Cardiac fibroblast (primary cell): ENCODE measurements around the gene SUN2.

Experiments used
- DNase-seq, 2 donors: peaks; one replicate each; pipeline versions ENCODE4 v3.0.0 to v3.0.0-alpha.2; 2010; ENCODE audit warnings: low read depth in 2 of 2
- H3K4me3 ChIP-seq, 2 donors: replicated peaks in 1 of 2; 1 replicate in 1 of 2; 2 replicates in 1 of 2; pipeline ENCODE4 v1.5.1; 2011; ENCODE audit warnings: low read depth in 2 of 2, low read length in 2 of 2, mild to moderate bottlenecking in 2 of 2, moderate library complexity in 1 of 2
- TF ChIP-seq, protein P1 (sequence below): IDR thresholded peaks from one replicate; pipeline ENCODE4 v1.5.1; 2011; ENCODE audit warnings: low read depth, mild to moderate bottlenecking, low read length, inconsistent platforms

Gene SUN2

DNA sequence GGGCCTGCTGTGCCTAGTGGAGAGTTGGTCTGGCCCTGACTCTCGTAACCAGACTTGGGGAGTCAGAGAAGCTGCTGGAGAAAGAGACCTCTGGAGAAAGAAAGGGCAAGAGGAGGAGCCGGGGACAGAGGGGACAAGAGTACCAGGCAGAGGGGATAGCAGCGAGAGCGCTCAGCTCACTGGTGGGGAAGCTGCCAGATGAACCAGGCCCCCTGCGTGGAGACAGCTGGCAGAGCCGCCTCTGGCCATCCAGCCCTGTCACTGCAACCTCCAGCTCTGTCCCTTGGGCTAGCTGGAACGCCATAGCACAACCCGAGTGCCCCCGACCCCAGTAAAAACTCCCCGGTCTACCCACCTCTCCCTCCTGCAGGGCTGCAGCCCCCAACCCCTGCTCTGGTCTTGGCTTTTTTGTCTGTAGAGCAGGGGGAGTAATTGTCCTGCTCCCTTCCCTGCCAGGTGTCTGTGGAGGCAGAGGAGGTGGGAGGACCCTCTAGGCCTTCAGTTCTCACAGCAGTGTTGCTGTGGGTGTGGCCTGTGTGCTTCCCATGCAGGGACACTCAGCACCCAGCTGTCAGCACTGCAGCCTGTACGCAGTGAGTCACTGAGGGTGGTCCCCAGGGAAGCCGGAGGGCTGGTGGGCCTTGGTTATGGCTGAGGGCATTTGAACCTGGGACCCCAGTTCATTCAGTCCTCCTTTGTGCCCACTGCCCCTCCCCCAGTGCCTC is 4.8 kb upstream of the SUN2 start:
- DNase-seq = peak; percentile 54 to 72
- H3K4me3 ChIP-seq = no peak overlapping the region
- TF ChIP-seq, protein P1, sequence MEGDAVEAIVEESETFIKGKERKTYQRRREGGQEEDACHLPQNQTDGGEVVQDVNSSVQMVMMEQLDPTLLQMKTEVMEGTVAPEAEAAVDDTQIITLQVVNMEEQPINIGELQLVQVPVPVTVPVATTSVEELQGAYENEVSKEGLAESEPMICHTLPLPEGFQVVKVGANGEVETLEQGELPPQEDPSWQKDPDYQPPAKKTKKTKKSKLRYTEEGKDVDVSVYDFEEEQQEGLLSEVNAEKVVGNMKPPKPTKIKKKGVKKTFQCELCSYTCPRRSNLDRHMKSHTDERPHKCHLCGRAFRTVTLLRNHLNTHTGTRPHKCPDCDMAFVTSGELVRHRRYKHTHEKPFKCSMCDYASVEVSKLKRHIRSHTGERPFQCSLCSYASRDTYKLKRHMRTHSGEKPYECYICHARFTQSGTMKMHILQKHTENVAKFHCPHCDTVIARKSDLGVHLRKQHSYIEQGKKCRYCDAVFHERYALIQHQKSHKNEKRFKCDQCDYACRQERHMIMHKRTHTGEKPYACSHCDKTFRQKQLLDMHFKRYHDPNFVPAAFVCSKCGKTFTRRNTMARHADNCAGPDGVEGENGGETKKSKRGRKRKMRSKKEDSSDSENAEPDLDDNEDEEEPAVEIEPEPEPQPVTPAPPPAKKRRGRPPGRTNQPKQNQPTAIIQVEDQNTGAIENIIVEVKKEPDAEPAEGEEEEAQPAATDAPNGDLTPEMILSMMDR = no peak

DNA sequence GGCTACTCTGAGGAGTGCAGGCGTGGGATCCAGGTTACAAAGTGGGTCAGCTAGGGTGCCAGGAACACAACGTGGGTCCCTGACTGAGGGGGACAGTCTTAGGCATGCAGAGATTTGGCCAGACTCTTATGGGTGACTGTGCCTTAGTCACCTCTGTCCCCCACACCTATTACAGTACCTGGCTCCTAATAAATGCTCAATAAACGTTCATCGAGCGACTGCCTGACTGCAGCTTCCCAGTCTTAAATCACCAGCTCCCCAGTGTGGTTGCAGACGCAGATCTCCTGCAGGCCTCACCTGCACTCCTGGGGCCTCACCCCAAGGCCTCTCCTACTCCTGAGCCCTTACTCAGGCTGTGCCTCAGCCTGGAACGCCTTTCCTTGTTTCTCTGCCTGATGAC is 3.2 kb upstream of the SUN2 start:
- no peak overlapping the region for H3K4me3 ChIP-seq
- no peak for DNase-seq
- TF ChIP-seq, protein P1 = no peak

DNA sequence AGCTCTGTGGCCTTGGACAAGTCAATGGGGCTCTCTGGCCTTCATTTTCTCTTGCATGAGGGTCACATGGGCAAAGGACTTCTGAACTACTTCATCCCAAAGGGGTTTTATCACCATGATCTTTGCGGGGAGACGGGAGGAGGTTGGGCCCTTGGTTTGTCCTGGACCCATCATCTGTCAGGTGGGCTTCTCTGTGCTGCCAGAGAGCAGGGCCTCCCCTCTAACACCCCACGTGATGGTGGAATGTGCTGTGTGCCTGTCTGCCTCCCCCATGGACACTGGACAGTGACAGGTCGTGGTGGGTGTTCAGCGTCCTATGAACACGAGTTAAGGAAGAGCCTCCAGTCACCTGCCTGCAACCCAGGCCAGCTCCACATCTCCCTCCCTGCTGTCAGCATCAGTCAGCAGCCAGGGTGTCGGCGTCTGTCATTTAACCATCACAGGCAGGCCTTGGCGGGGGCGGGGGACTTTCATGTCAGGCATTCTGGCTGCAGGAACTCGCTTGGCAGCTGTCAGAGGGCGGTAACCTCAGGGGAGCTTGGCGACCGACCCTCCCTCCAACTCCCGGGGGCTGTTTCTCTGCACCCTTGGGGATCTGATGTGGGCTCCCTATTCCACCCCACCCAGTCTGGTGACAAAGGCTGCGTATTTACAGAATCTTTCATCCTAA is 2.6 kb upstream of the SUN2 start:
- DNase-seq = no peak
- TF ChIP-seq, protein P1 = no peak
- no peak overlapping the region for H3K4me3 ChIP-seq

DNA sequence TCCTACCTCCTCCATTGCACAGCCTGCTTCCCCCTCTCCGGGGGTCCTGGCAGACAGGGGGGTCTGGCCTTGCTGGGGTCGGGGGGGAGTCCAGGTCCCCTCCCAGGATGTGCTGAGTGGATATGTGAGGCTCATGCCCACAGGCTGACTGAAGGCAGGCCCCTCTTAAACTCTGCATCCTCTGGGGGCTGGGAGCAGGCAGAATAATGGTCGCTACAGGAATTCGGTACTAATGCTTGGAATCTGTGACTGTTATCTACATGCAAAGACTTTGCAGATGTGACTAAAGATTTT is 1.6 kb upstream of the SUN2 start:
- no peak for DNase-seq
- no peak overlapping the region for H3K4me3 ChIP-seq
- TF ChIP-seq, protein P1 = no peak

DNA sequence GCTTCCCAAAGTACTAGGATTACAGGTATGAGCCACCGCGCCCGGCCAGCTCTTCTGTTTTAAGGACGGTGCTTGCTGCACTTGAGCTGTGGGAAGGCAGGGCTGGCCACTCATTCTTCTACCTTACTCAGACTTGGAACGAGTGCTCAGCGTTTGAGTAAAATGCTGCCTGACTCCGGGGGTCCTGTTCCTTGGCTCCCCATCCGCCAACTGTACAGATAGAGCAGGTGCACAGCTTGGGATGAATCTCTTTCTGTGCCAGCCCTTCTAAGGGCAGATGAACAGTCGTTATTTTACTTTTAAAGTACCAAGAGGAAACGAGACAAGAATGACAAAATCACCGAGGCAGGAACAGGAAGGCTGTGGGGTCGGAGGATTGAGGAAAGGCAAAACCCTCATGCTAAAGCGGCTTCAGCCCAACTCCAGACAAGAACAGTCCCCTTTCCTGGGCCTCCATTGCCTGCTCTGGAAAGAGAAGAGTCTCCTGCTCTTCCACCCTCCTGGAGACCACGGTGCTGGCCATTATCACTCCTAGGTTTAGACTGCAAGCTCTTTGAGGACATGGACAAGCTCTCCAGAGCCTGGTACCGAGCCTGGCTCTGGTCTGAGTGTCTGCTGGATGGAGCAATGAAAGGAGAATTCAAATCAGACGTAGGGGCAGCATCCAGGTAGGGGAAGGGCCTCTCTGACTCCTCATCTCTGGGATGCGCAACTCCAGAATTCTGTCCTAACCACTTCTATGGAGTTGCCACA is 1.1 kb upstream of the SUN2 start:
- no peak for DNase-seq
- H3K4me3 ChIP-seq = no peak overlapping the region
- TF ChIP-seq, protein P1 = no peak

DNA sequence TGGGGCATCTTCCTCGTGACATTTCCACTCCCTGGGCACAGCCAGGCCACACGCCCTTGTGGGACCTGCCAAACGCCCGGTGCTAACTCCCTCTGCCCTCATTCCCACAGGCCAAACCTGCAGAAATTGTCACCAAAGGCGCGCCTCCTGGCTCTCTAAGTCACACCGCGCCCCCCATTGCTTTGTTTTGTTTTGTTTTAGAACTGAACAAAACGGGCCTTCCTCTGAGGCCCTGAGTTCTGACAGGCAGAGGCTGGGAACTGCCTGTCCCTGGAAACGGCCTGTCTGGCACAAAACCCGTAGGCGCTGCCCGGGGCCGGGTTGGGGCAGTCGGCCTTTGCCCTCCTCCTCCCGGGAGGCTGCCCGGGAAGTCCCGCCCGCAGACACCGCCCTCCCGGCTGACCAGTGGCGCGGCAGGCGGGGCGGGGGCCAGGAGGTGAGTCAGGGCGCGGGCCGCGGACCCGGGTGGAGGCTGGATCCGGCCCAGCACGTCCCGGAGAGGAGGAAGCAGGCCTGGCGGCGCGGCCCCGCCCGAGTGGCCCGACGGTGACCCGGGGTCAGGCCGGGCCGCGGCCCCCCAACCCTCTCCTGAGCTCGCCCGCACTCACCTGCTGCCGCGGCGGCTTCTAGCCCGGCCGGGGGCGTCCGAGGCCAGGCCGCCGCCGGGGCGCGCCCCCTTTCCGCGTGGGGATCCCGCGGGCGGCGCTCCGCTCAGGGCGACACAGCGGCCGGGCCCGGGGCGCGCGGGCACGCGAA is 465 bp downstream of the SUN2 start:
- TF ChIP-seq, protein P1 = no peak
- H3K4me3 ChIP-seq = peak overlapping the region; percentile 45 to 65

More for the DNA sequence above, 465 bp downstream of the SUN2 start:
- peak; percentile 81 to 87 for DNase-seq
